ENCODE results near the gene CD99L2.

DNA sequence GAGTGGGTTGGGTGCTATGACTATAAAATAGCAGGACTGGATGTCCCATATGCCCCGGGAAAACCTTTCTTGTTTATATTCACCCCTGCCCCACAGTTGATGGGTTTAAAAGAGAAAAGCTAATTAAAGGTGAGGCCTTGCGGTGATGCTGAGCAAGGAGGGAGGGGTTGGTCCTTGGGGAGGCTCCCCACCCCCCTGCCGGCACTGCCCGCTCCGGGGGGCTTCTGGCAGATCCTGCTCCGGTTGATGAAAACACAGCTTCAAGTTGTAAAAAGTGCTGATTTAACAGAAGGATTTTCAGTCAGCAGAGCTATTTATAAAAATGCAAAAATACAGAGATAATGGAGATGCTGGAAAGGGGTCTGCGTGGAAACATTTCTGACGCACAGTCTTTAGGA lies 136.7 kb downstream of the CD99L2 start:
- TF ChIP-seq, protein P1, sequence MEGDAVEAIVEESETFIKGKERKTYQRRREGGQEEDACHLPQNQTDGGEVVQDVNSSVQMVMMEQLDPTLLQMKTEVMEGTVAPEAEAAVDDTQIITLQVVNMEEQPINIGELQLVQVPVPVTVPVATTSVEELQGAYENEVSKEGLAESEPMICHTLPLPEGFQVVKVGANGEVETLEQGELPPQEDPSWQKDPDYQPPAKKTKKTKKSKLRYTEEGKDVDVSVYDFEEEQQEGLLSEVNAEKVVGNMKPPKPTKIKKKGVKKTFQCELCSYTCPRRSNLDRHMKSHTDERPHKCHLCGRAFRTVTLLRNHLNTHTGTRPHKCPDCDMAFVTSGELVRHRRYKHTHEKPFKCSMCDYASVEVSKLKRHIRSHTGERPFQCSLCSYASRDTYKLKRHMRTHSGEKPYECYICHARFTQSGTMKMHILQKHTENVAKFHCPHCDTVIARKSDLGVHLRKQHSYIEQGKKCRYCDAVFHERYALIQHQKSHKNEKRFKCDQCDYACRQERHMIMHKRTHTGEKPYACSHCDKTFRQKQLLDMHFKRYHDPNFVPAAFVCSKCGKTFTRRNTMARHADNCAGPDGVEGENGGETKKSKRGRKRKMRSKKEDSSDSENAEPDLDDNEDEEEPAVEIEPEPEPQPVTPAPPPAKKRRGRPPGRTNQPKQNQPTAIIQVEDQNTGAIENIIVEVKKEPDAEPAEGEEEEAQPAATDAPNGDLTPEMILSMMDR (IDR thresholded peaks at IDR 0.05) = no peak
- TF ChIP-seq POLR2AphosphoS5 (IDR thresholded peaks at IDR 0.05) (no peak), POLR2A (IDR thresholded peaks at IDR 0.05) (no peak)
